A549 (cell line): Measurements from ENCODE around the gene PACS2. TPM values are rescaled to one million over a fixed set of nuclear protein-coding genes. Genes with fewer than 3 reads are reported as not detected.

Experiments
- ATAC-seq, 2 experiments: fragments of 200-7000 bp in 1 of 2; fragments of >200 bp in 1 of 2; cut with Nextera tagmentation in 1 of 2; cut with Tn5 transposase in 1 of 2; 3 replicates each; pipeline versions ENCODE4 v1.8.0 to v1.9.1; 2018 to 2020; ENCODE audit warnings: mild to moderate bottlenecking in 1 of 2, moderate library complexity in 1 of 2
- CTCF ChIA-PET: fragments of 300-600 bp; sonication (Branson Sonifier 250); formaldehyde crosslinking; extraction: SDS; loops from one replicate; lab custom pipeline; 2021; ENCODE audit warnings: antibody characterized with exemption, inconsistent platforms; lab: Yijun Ruan, JAX
- POLR2A ChIA-PET: fragments of 350-600 bp; formaldehyde crosslinking; extraction: SDS; loops from one replicate; lab custom pipeline; 2021; ENCODE audit warnings: antibody characterized with exemption, inconsistent platforms; lab: Yijun Ruan, JAX
- DNase-seq, 2 experiments: peaks; one replicate each; pipeline versions ENCODE4 v3.0.0 to v3.0.0-alpha.2; 2011 to 2016; ENCODE audit warnings: low read depth in 1 of 2, low spot score in 1 of 2
- FAIRE-seq: peaks from 2 replicates; lab custom pipeline; 2011; peaks lifted over from hg19 to GRCh38; lab: Jason Lieb, UNC
- H3K27ac ChIP-seq, 2 experiments: fragments of >200 bp; sonication (Bioruptor Twin); formaldehyde crosslinking; 3 replicates each; pipeline ENCODE4 v1.5.1; 2016 to 2017
- H3K4me1 ChIP-seq: fragments of >200 bp; sonication (Bioruptor Twin); formaldehyde crosslinking; 3 replicates; pipeline ENCODE4 v1.6.1; 2016
- H3K4me2 ChIP-seq: fragments of >200 bp; sonication (Bioruptor Twin); formaldehyde crosslinking; 3 replicates; pipeline ENCODE4 v1.6.1; 2016
- H3K4me3 ChIP-seq: fragments of >200 bp; sonication (Bioruptor Twin); formaldehyde crosslinking; 3 replicates; pipeline ENCODE4 v1.5.1; 2016
- H3K9me3 ChIP-seq: fragments of >200 bp; sonication (Bioruptor Twin); formaldehyde crosslinking; 3 replicates; pipeline ENCODE4 v1.6.1; 2016
- ATOH8 ChIP-seq: fragments of 250-450 bp; sonication (Bioruptor Pico); IDR thresholded peaks from 2 replicates; pipeline ENCODE4 v1.5.0; 2020; ENCODE audit warnings: low read depth, mild to moderate bottlenecking, moderate library complexity
- BCL3 ChIP-seq: fragments of >200 bp; sonication (Bioruptor Twin); formaldehyde crosslinking; IDR thresholded peaks from 3 replicates; pipeline ENCODE4 v1.6.1; 2016
- BHLHE40 ChIP-seq: IDR thresholded peaks from 2 replicates; pipeline ENCODE4 v1.6.1; 2012; ENCODE audit warnings: low read depth, low read length, inconsistent platforms
- CBX8 ChIP-seq: fragments of 200-600 bp; sonication (generic); IDR thresholded peaks from 2 replicates; pipeline ENCODE4 v1.6.1; 2016
- CEBPB ChIP-seq, 2 experiments: fragments of >200 bp in 1 of 2; sonication (Bioruptor Twin) in 1 of 2; formaldehyde crosslinking in 1 of 2; IDR thresholded peaks; 2 replicates each; pipeline ENCODE4 v1.6.1; 2012 to 2016
- CHD4 ChIP-seq: fragments of 200-600 bp; sonication (generic); IDR thresholded peaks from 2 replicates; pipeline ENCODE4 v1.6.1; 2016; ENCODE audit warnings: antibody characterized with exemption, mild to moderate bottlenecking, borderline replicate concordance
- EHF ChIP-seq: fragments of 250-450 bp; sonication (Bioruptor Pico); IDR thresholded peaks from 2 replicates; pipeline ENCODE4 v1.5.0; 2020; ENCODE audit warnings: mild to moderate bottlenecking
- EHMT2 ChIP-seq: fragments of 200-600 bp; sonication (generic); IDR thresholded peaks from 2 replicates; pipeline ENCODE4 v1.6.1; 2016; ENCODE audit warnings: antibody characterized with exemption, low read depth, mild to moderate bottlenecking, moderate library complexity
- ELK1 ChIP-seq: fragments of 150-350 bp; IDR thresholded peaks from 2 replicates; pipeline ENCODE4 v1.6.1; 2014; ENCODE audit warnings: low read depth, mild to moderate bottlenecking, low read length
- HES2 ChIP-seq: fragments of >200 bp; sonication (Bioruptor Twin); formaldehyde crosslinking; IDR thresholded peaks from 2 replicates; pipeline ENCODE4 v1.6.1; 2016
- HOXB13 ChIP-seq: fragments of 250-450 bp; sonication (Bioruptor Pico); IDR thresholded peaks from 2 replicates; pipeline ENCODE4 v1.5.0; 2020; ENCODE audit warnings: low read depth, mild to moderate bottlenecking, moderate library complexity
- JUNB ChIP-seq: fragments of >200 bp; sonication (Bioruptor Twin); formaldehyde crosslinking; IDR thresholded peaks from 2 replicates; pipeline ENCODE4 v1.6.1; 2016
- KDM5A ChIP-seq: fragments of 200-600 bp; sonication (generic); IDR thresholded peaks from 2 replicates; pipeline ENCODE4 v1.6.1; 2016; ENCODE audit warnings: antibody characterized with exemption, mild to moderate bottlenecking
- MAFK ChIP-seq: fragments of 450-650 bp; IDR thresholded peaks from 2 replicates; pipeline ENCODE4 v1.6.1; 2014; ENCODE audit not compliant: partially characterized antibody
- MAX ChIP-seq: IDR thresholded peaks from 2 replicates; pipeline ENCODE4 v1.6.1; 2012
- NR3C1 ChIP-seq: fragments of >200 bp; sonication (Bioruptor Twin); formaldehyde crosslinking; IDR thresholded peaks from 3 replicates; pipeline ENCODE4 v1.6.1; 2017
- POLR2A ChIP-seq: IDR thresholded peaks from 2 replicates; pipeline ENCODE4 v1.6.1; 2012; ENCODE audit warnings: mild to moderate bottlenecking, low read length
- POLR2AphosphoS2 ChIP-seq: conservative IDR thresholded peaks from 2 replicates; pipeline ENCODE4 v1.6.1; 2012; ENCODE audit warnings: low read length, improper control_type of control experiment, inconsistent platforms
- RFX5 ChIP-seq: fragments of 450-650 bp; IDR thresholded peaks from 2 replicates; pipeline ENCODE4 v1.7.1; 2014; ENCODE audit warnings: antibody characterized with exemption, mild to moderate bottlenecking, moderate library complexity
- SMC3 ChIP-seq: fragments of >200 bp; sonication (Bioruptor Twin); formaldehyde crosslinking; IDR thresholded peaks from 3 replicates; pipeline ENCODE4 v1.6.1; 2018; ENCODE audit warnings: inconsistent platforms
- SREBF2 ChIP-seq: fragments of 450-650 bp; IDR thresholded peaks from 2 replicates; pipeline ENCODE4 v1.6.1; 2014; ENCODE audit warnings: mild to moderate bottlenecking, moderate library complexity
- TFCP2L1 ChIP-seq: fragments of 250-450 bp; sonication (Bioruptor Pico); IDR thresholded peaks from 2 replicates; pipeline ENCODE4 v1.5.0; 2021; ENCODE audit warnings: mild to moderate bottlenecking
- ZC3H11A ChIP-seq: fragments of 450-650 bp; IDR thresholded peaks from 2 replicates; pipeline ENCODE4 v1.6.1; 2014; ENCODE audit warnings: antibody characterized with exemption, mild to moderate bottlenecking
- ZFP36 ChIP-seq: fragments of 450-650 bp; IDR thresholded peaks from 2 replicates; pipeline ENCODE4 v1.6.1; 2014; ENCODE audit warnings: borderline replicate concordance; ENCODE audit not compliant: partially characterized antibody
- WGBS: methylation state at CpG from one replicate; pipeline ENCODE4 v1.1.6; 2017; ENCODE audit errors: missing lambda C conversion rate; 5-methylcytosine and 5-hydroxymethylcytosine counted together
- polyA plus RNA-seq, 4 experiments: library from polyadenylated mRNA; depleted of rRNA in 3 of 4; stranded (reverse); fragments of >200 nt; fragmentation: RNase III in 1 of 4; extraction: RNeasy Plus Mini Kit Qiagen cat#74134 plus additional on column Dnase treatment in 1 of 4; gene quantifications; 2 replicates in 3 of 4; 3 replicates in 1 of 4; pipeline ENCODE4 v1.2.3, GENCODE V29; 2011 to 2017

PACS2 gene
- polyA plus RNA-seq, 2 of the 4 experiments (the other 2 are of a cell fraction), result 11.9 to 24.5 TPM

- ChIA-PET POLR2A (interaction anchor here (1.0 kb wide), 1 partner anchor 67 kb away, joined by 4 read pairs; no protein-coding TSS in a partner anchor), CTCF (interaction anchor here (0.7 to 3.1 kb wide), 3 partner anchors 35 to 67 kb away, joined by 3 to 9 read pairs (median 3); no protein-coding TSS in a partner anchor)
- Histone ChIP-seq H3K4me3 (no peak overlapping the region), H3K9me3 (no peaks in the 10 kb centered on the region), H3K4me1 (peaks cover 19% of the 10 kb centered on the region; the same call in 2 of the 3 replicates), H3K4me2 (no peak overlapping the region), H3K27ac (0 out of 6 replicates have a peak overlapping the region, but pooled peaks of 1 of the 2 experiments have one; percentile 10)
- no peak for TF ChIP-seq BHLHE40
- no peak for TF ChIP-seq ZC3H11A
- no peak for TF ChIP-seq EHF
- TF ChIP-seq BCL3, result no peak
- TF ChIP-seq EHMT2, result no peak
- no peak for TF ChIP-seq HOXB13 (CRISPR knock-in tag)
- no peak for TF ChIP-seq POLR2A
- TF ChIP-seq JUNB, result no peak
- TF ChIP-seq CEBPB (IDR thresholded peaks at IDR 0.05), result no peak
- TF ChIP-seq ATOH8 (CRISPR knock-in tag), result no peak
- TF ChIP-seq MAX, result no peak
- no peak for DNase-seq
- FAIRE-seq, result no peak
- 87% methylated on average over 21 of the region's 21 CpGs for WGBS
- no peak for ATAC-seq
These were observed 108.3 kb downstream of the PACS2 start for GRCh38 chr14:105422695-105423487.

- no peak overlapping the region for H3K4me2 ChIP-seq
- no peak overlapping the region for H3K27ac ChIP-seq
- peaks cover 18% of the 10 kb centered on the region; the same call in 2 of the 3 replicates for H3K4me1 ChIP-seq
- H3K9me3 ChIP-seq, result no peaks in the 10 kb centered on the region
- ATAC-seq (no peak), FAIRE-seq (no peak), DNase-seq (no peak)
- no peak overlapping the region for H3K4me3 ChIP-seq
- ChIA-PET POLR2A (interaction anchor here (1.0 kb wide), 1 partner anchor 66 kb away, joined by 4 read pairs; no protein-coding TSS in a partner anchor), CTCF (interaction anchor here (1.2 to 1.3 kb wide), 2 partner anchors 57 to 58 kb away, joined by 3 to 5 read pairs; no protein-coding TSS in a partner anchor)
- 96% methylated on average over 21 of the region's 21 CpGs for WGBS
- TF ChIP-seq EHMT2, result no peak
- no peak for TF ChIP-seq MAFK
- no peak for TF ChIP-seq RFX5
- no peak for TF ChIP-seq POLR2AphosphoS2
- no peak for TF ChIP-seq NR3C1
- no peak for TF ChIP-seq SREBF2
- no peak for TF ChIP-seq ELK1
- TF ChIP-seq BHLHE40, result no peak
- TF ChIP-seq ZC3H11A, result no peak
- TF ChIP-seq CHD4, result no peak
- no peak for TF ChIP-seq KDM5A
- TF ChIP-seq CBX8, result no peak
- no peak for TF ChIP-seq HES2
- TF ChIP-seq ZFP36, result no peak
- no peak for TF ChIP-seq SMC3
- no peak for TF ChIP-seq TFCP2L1 (CRISPR knock-in tag)
- TF ChIP-seq BCL3, result no peak
- TF ChIP-seq ATOH8 (CRISPR knock-in tag), result no peak
- TF ChIP-seq, all 56 proteins: peak for 0
These were observed 109.1 kb downstream of the PACS2 start for GRCh38 chr14:105423488-105424195.
